Ovary (tissue), 3 donors: ENCODE measurements around the gene KRTAP10-10.

Experiments used
- CTCF ChIP-seq, 3 donors: fragments of 450-650 bp in 2 of 3; fragments of 200-600 bp in 1 of 3; IDR thresholded peaks; one replicate each; pipeline versions ENCODE4 v1.5.1 to v1.8.0; 2016 to 2022; ENCODE audit warnings: antibody characterized with exemption in 3 of 3, mild to moderate bottlenecking in 1 of 3
- EP300 ChIP-seq: sonication (generic); formaldehyde crosslinking; IDR thresholded peaks from one replicate; pipeline ENCODE4 v1.6.1; 2017; ENCODE audit warnings: antibody characterized with exemption
- POLR2A ChIP-seq: fragments of 450-650 bp; IDR thresholded peaks from one replicate; pipeline ENCODE4 v1.6.1; 2017; ENCODE audit warnings: antibody characterized with exemption, mild to moderate bottlenecking, moderate library complexity
- donor health status: DM: no; HTN: no; CAD: no.

- TF ChIP-seq EP300 (no peak), CTCF (IDR thresholded peaks at IDR 0.05) (no peak), POLR2A (no peak)
Observed at GRCh38 chr21:44606495-44606894, 30.7 kb upstream of the KRTAP10-10 start.
